GM12878 (cell line): ENCODE measurements around the gene KAZN. TPM values are rescaled to one million over a fixed set of nuclear protein-coding genes. Genes with fewer than 3 reads are reported as not detected.

ENCODE experiments used
- ATAC-seq: fragments of 200-7000 bp; cut with Tn5 transposase; 3 replicates; pipeline ENCODE4 v1.9.1; 2020; ENCODE audit warnings: mild to moderate bottlenecking, moderate library complexity
- BruUV-seq: library from RNA; stranded (reverse); fragments of 400-500 nt; replicated peaks from 2 replicates; lab custom pipeline; 2021; lab: Mats Ljungman, UMichigan
- CTCF ChIA-PET: fragments of 300-600 bp; sonication (Branson Sonifier 250); formaldehyde crosslinking; extraction: SDS; loops from one replicate; lab custom pipeline; 2021; ENCODE audit warnings: inconsistent platforms; lab: Yijun Ruan, JAX
- POLR2A ChIA-PET: fragments of 350-600 bp; formaldehyde crosslinking; extraction: SDS; loops from one replicate; lab custom pipeline; 2021; ENCODE audit warnings: inconsistent platforms; lab: Charles Lee
- RAD21 ChIA-PET: fragments of 300-600 bp; sonication (Branson Sonifier 250); formaldehyde crosslinking; loops from one replicate; lab custom pipeline; 2023; ENCODE audit warnings: antibody characterized with exemption; ENCODE audit not compliant: unreplicated experiment; lab: Charles Lee
- SMC1A ChIA-PET: fragments of 300-600 bp; sonication (Branson Sonifier 250); formaldehyde crosslinking; loops from one replicate; lab custom pipeline; 2023; ENCODE audit not compliant: unreplicated experiment, uncharacterized antibody; lab: Charles Lee
- DNase-seq: peaks from one replicate; pipeline ENCODE4 v3.0.0-alpha.2; 2011; ENCODE audit warnings: low read depth, low spot score
- FAIRE-seq: peaks from 3 replicates; lab custom pipeline; 2011; peaks lifted over from hg19 to GRCh38; lab: Jason Lieb, UNC
- H2AFZ ChIP-seq: 2 replicates; pipeline ENCODE4 v1.6.0; 2011; ENCODE audit warnings: low read depth, low read length, control low read depth; ENCODE audit not compliant: control insufficient read depth
- H3K27ac ChIP-seq: 2 replicates; pipeline ENCODE4 v1.5.1; 2011; ENCODE audit warnings: control low read depth; ENCODE audit not compliant: control insufficient read depth, insufficient read depth
- H3K27me3 ChIP-seq, 2 experiments: replicated peaks in 1 of 2; 2 replicates each; pipeline versions ENCODE4 v1.6.0 to v1.6.1; 2011; ENCODE audit warnings: low read length in 1 of 2; ENCODE audit not compliant: control insufficient read depth in 2 of 2, insufficient read depth in 2 of 2
- H3K36me3 ChIP-seq, 2 experiments: 2 replicates each; pipeline ENCODE4 v1.5.1; 2011; ENCODE audit warnings: low read length in 1 of 2; ENCODE audit not compliant: control insufficient read depth in 2 of 2, insufficient read depth in 2 of 2
- H3K4me1 ChIP-seq: 2 replicates; pipeline ENCODE4 v1.6.1; 2011; ENCODE audit warnings: mild to moderate bottlenecking, low read length, moderate library complexity, mixed read lengths; ENCODE audit not compliant: control insufficient read depth, insufficient read depth
- H3K4me2 ChIP-seq: 2 replicates; pipeline ENCODE4 v1.6.0; 2011; ENCODE audit warnings: control low read depth; ENCODE audit not compliant: control insufficient read depth, insufficient read depth
- H3K4me3 ChIP-seq: fragments of 200-600 bp; sonication (generic); 2 replicates; pipeline ENCODE4 v1.5.1; 2016
- H3K79me2 ChIP-seq: 2 replicates; pipeline ENCODE4 v1.6.0; 2011; ENCODE audit warnings: low read length; ENCODE audit not compliant: control insufficient read depth, insufficient read depth
- H3K9ac ChIP-seq: 2 replicates; pipeline ENCODE4 v1.8.0; 2011; ENCODE audit warnings: low read length, control low read depth, mixed read lengths; ENCODE audit not compliant: control insufficient read depth, insufficient read depth
- H3K9me3 ChIP-seq: replicated peaks from 3 replicates; pipeline ENCODE4 v1.5.1; 2011; ENCODE audit warnings: mild to moderate bottlenecking, low read length; ENCODE audit not compliant: control insufficient read depth, insufficient read depth
- H4K20me1 ChIP-seq: 2 replicates; pipeline ENCODE4 v1.6.0; 2011; ENCODE audit not compliant: control insufficient read depth, insufficient read depth
- ASH2L ChIP-seq: fragments of 300-600, 200-600 bp; sonication (generic); IDR thresholded peaks from 2 replicates; pipeline ENCODE4 v1.6.1; 2017; ENCODE audit warnings: low read depth, mild to moderate bottlenecking, borderline replicate concordance
- CBX5 ChIP-seq: sonication (generic); IDR thresholded peaks from 2 replicates; pipeline ENCODE4 v1.6.1; 2016; ENCODE audit warnings: low read depth, moderate library complexity, mild to moderate bottlenecking, inconsistent platforms
- GABPA ChIP-seq: IDR thresholded peaks from 2 replicates; pipeline ENCODE4 v1.6.1; 2014; ENCODE audit warnings: antibody characterized with exemption, low read depth, mild to moderate bottlenecking, inconsistent platforms
- HCFC1 ChIP-seq: fragments of 150-350 bp; IDR thresholded peaks from 2 replicates; pipeline ENCODE4 v1.6.1; 2014; ENCODE audit warnings: low read length
- IKZF2 ChIP-seq, 2 experiments: fragments of 450-650 bp; IDR thresholded peaks; 2 replicates each; pipeline ENCODE4 v1.6.1; 2017; ENCODE audit warnings: mild to moderate bottlenecking in 2 of 2, moderate library complexity in 2 of 2
- KLF5 ChIP-seq: fragments of 450-650 bp; IDR thresholded peaks from 2 replicates; pipeline ENCODE4 v1.6.1; 2014; ENCODE audit warnings: mild to moderate bottlenecking; ENCODE audit not compliant: partially characterized antibody
- MTA2 ChIP-seq: fragments of 450-650 bp; IDR thresholded peaks from 2 replicates; pipeline ENCODE4 v1.6.1; 2016; ENCODE audit warnings: low read depth, mild to moderate bottlenecking, moderate library complexity
- RAD21 ChIP-seq: IDR thresholded peaks from 2 replicates; pipeline ENCODE4 v1.6.1; 2011; ENCODE audit warnings: mild to moderate bottlenecking, low read depth, low read length, moderate library complexity; ENCODE audit not compliant: insufficient read depth
- RELA ChIP-seq: fragments of 450-650 bp; IDR thresholded peaks from 2 replicates; pipeline ENCODE4 v1.8.0; 2014; ENCODE audit warnings: borderline replicate concordance; ENCODE audit not compliant: partially characterized antibody
- SIX5 ChIP-seq: IDR thresholded peaks from 2 replicates; pipeline ENCODE4 v1.6.1; 2011; ENCODE audit warnings: mild to moderate bottlenecking, low read depth, low read length, moderate library complexity; ENCODE audit not compliant: severe bottlenecking
- YBX1 ChIP-seq: fragments of 450-650 bp; IDR thresholded peaks from 2 replicates; pipeline ENCODE4 v1.6.1; 2016; ENCODE audit warnings: antibody characterized with exemption
- WGBS: methylation state at CpG from one replicate; pipeline ENCODE4 v1.1.6; 2016; ENCODE audit warnings: low lambda C conversion rate; ENCODE audit not compliant: insufficient replicate concordance, insufficient coverage; ENCODE audit errors: missing lambda C conversion rate; 5-methylcytosine and 5-hydroxymethylcytosine counted together
- in situ Hi-C: fragments of 300-500 bp; cut with MboI; formaldehyde crosslinking; loops from 9 replicates; pipeline ENCODE4 v1.14.3; 2018; ENCODE audit warnings: mixed read lengths
- intact Hi-C: fragments of 100-400 bp; cut with micrococcal nuclease; formaldehyde crosslinking; loops from one replicate; pipeline ENCODE4 v1.14.2; 2022; ENCODE audit not compliant: unreplicated experiment
- polyA plus RNA-seq, 11 experiments: library from polyadenylated mRNA; depleted of rRNA in 4 of 11; unstranded in 6 of 11; stranded (reverse) in 5 of 11; fragments of >200 nt; fragmentation: Nextera tagmentation in 4 of 11; fragmentation: Illumina TruSeq in 1 of 11; extraction: Ambion mirVana in 4 of 11; extraction: Trizol in 1 of 11; gene quantifications; 1 replicate in 1 of 11; 2 replicates in 10 of 11; pipeline versions ENCODE4 v1.2.1 to v1.2.3, GENCODE V29; 2011 to 2016; ENCODE audit warnings: inconsistent platforms in 2 of 11, missing spikeins in 2 of 11, low read depth in 1 of 11
- total RNA-seq, 4 experiments: library from RNA; depleted of rRNA in 3 of 4; stranded (reverse); fragments of >200 nt in 3 of 4; fragmentation: Illumina TruSeq in 1 of 4; extraction: Trizol in 1 of 4; gene quantifications; 2 replicates each; pipeline versions ENCODE4 v1.2.1 to v1.2.3, GENCODE V29; 2013 to 2021
- TF ChIP-seq, protein P1 (sequence below): fragments of 450-650 bp; IDR thresholded peaks from 2 replicates; pipeline ENCODE4 v1.6.1; 2017; ENCODE audit warnings: antibody characterized with exemption, mild to moderate bottlenecking, moderate library complexity
- TF ChIP-seq, protein P2 (sequence below): fragments of 450-650 bp; IDR thresholded peaks from 2 replicates; pipeline ENCODE4 v1.6.1; 2018; ENCODE audit warnings: mild to moderate bottlenecking, low read depth, moderate library complexity; ENCODE audit not compliant: partially characterized antibody
- TF ChIP-seq, protein P3 (sequence below): fragments of 450-650 bp; IDR thresholded peaks from 2 replicates; pipeline ENCODE4 v1.6.1; 2017; ENCODE audit warnings: borderline replicate concordance

KAZN gene
- total and polyA plus RNA-seq, 10 of the 15 experiments (the other 5 are each of a cell fraction or from before 2014, with no cell fraction given), result 0.72 to 4.0 (median 1.2) TPM

DNA sequence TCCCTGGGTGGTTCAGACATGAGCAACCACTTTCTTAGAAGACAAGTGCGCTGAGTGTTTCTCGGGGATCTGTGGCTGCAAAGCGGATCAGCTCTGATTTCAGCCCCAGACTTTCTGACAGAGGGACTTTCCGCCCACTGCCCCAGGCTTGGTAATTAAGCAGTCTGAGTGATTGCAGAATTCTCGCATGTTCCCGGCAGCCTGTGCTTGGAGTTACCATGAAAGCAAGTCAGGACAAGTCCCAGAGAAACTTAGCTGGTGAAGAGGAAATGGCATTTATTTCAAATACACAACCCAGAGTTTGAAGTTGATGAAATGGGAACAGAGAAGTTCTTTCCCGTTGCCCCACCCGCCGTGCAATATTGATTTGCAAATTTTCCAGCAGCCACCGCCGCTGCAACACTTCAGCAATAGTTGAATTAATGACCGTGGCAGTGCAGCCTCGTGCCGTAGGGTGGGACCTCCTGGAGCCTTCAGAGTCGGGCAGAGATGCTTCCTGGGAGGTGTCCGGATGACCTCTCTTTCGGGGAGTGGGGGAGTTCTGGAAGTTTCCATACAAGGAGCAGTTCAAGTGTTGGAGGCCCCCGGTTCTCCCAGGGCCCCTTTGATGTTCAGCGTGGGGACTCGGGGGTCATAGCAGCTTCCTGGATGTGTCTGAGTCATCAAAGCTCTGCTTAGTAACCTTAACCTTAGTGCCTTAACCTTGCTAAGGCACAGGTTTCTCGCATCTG is 134.7 kb downstream of the KAZN start:
- ATAC-seq, result peak; percentile 86
- no peaks in the 10 kb centered on the region for H4K20me1 ChIP-seq
- WGBS, result 25% methylated on average over 21 of the region's 21 CpGs
- RAD21 ChIA-PET, result interaction anchor here (0.6 to 1.6 kb wide), 7 partner anchors 9 to 595 kb away, joined by 3 to 8 read pairs (median 3); no protein-coding TSS in a partner anchor
- BruUV-seq, result no TSS peak
- H3K4me2 ChIP-seq, result no peak overlapping the region
- H3K27ac ChIP-seq, result peak overlapping the region; percentile 17; the same call in 1 of the 2 replicates
- POLR2A ChIA-PET, result interaction anchor here (0.7 to 1.4 kb wide), 4 partner anchors 9 to 131 kb away, joined by 3 to 4 read pairs (median 4); no protein-coding TSS in a partner anchor
- H3K79me2 ChIP-seq, result no peaks in the 10 kb centered on the region
- in situ Hi-C loops, result no loop called here
- H3K4me1 ChIP-seq, result peaks cover 8% of the 10 kb centered on the region
- H3K4me3 ChIP-seq, result no peak overlapping the region
- peak; percentile 82 for FAIRE-seq
- peak overlapping the region; percentile 5; the same call in 1 of the 2 replicates for H2AFZ ChIP-seq
- H3K27me3 ChIP-seq, result no peaks in the 10 kb centered on the region
- no peak overlapping the region for H3K9ac ChIP-seq
- intact Hi-C loops, result loop anchor here (2.0 kb wide), 1 partner anchor 134 kb away; the partner anchor contains the start of gene KAZN
- DNase-seq, result peak; percentile 65
- CTCF ChIA-PET, result interaction anchor here (0.6 to 2.7 kb wide), 12 partner anchors 8 to 842 kb away, joined by 3 to 11 read pairs (median 4); no protein-coding TSS in a partner anchor
- SMC1A ChIA-PET, result interaction anchor here (0.6 to 1.8 kb wide), 9 partner anchors 9 to 304 kb away, joined by 3 to 10 read pairs (median 5); no protein-coding TSS in a partner anchor
- no peaks in the 10 kb centered on the region for H3K36me3 ChIP-seq
- H3K9me3 ChIP-seq, result no peaks in the 10 kb centered on the region; the same call in 2 of the 3 replicates
- TF ChIP-seq ASH2L (no peak), MTA2 (peak; percentile 78), IKZF2 (IDR thresholded peaks at IDR 0.05) (peak; percentile 88 to 89), KLF5 (no peak), SIX5 (no peak), RELA (peak; percentile 80), RAD21 (0 out of 2 replicates have a peak, but pooled peaks have one; percentile 1), HCFC1 (no peak), CBX5 (no peak), YBX1 (no peak), GABPA (no peak)
- TF ChIP-seq, protein P1, sequence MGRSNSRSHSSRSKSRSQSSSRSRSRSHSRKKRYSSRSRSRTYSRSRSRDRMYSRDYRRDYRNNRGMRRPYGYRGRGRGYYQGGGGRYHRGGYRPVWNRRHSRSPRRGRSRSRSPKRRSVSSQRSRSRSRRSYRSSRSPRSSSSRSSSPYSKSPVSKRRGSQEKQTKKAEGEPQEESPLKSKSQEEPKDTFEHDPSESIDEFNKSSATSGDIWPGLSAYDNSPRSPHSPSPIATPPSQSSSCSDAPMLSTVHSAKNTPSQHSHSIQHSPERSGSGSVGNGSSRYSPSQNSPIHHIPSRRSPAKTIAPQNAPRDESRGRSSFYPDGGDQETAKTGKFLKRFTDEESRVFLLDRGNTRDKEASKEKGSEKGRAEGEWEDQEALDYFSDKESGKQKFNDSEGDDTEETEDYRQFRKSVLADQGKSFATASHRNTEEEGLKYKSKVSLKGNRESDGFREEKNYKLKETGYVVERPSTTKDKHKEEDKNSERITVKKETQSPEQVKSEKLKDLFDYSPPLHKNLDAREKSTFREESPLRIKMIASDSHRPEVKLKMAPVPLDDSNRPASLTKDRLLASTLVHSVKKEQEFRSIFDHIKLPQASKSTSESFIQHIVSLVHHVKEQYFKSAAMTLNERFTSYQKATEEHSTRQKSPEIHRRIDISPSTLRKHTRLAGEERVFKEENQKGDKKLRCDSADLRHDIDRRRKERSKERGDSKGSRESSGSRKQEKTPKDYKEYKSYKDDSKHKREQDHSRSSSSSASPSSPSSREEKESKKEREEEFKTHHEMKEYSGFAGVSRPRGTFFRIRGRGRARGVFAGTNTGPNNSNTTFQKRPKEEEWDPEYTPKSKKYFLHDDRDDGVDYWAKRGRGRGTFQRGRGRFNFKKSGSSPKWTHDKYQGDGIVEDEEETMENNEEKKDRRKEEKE, result no peak
- TF ChIP-seq, protein P2, sequence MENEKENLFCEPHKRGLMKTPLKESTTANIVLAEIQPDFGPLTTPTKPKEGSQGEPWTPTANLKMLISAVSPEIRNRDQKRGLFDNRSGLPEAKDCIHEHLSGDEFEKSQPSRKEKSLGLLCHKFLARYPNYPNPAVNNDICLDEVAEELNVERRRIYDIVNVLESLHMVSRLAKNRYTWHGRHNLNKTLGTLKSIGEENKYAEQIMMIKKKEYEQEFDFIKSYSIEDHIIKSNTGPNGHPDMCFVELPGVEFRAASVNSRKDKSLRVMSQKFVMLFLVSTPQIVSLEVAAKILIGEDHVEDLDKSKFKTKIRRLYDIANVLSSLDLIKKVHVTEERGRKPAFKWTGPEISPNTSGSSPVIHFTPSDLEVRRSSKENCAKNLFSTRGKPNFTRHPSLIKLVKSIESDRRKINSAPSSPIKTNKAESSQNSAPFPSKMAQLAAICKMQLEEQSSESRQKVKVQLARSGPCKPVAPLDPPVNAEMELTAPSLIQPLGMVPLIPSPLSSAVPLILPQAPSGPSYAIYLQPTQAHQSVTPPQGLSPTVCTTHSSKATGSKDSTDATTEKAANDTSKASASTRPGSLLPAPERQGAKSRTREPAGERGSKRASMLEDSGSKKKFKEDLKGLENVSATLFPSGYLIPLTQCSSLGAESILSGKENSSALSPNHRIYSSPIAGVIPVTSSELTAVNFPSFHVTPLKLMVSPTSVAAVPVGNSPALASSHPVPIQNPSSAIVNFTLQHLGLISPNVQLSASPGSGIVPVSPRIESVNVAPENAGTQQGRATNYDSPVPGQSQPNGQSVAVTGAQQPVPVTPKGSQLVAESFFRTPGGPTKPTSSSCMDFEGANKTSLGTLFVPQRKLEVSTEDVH, result no peak
- TF ChIP-seq, protein P3, sequence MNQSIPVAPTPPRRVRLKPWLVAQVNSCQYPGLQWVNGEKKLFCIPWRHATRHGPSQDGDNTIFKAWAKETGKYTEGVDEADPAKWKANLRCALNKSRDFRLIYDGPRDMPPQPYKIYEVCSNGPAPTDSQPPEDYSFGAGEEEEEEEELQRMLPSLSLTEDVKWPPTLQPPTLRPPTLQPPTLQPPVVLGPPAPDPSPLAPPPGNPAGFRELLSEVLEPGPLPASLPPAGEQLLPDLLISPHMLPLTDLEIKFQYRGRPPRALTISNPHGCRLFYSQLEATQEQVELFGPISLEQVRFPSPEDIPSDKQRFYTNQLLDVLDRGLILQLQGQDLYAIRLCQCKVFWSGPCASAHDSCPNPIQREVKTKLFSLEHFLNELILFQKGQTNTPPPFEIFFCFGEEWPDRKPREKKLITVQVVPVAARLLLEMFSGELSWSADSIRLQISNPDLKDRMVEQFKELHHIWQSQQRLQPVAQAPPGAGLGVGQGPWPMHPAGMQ, result no peak
